Neural progenitor cell (in vitro differentiated cells): ENCODE data around the gene BRD1. TPM values are rescaled to one million over a fixed set of nuclear protein-coding genes. Genes with fewer than 3 reads are reported as not detected.

ENCODE experiments used
- DNase-seq: peaks from one replicate; pipeline ENCODE4 v3.0.0-alpha.2; 2016; ENCODE audit warnings: low spot score
- H2AFZ ChIP-seq: fragments of 200-600 bp; sonication (generic); replicated peaks from 2 replicates; pipeline ENCODE4 v1.6.1; 2016; ENCODE audit warnings: antibody characterized with exemption
- H3F3A ChIP-seq: fragments of 200-600 bp; sonication (generic); 2 replicates; pipeline ENCODE4 v1.6.1; 2016; ENCODE audit warnings: antibody characterized with exemption, low read depth
- H3K27ac ChIP-seq: fragments of 200-600 bp; sonication (generic); 2 replicates; pipeline ENCODE4 v1.5.1; 2016; ENCODE audit warnings: mild to moderate bottlenecking
- H3K27me3 ChIP-seq: fragments of 200-600 bp; sonication (generic); 2 replicates; pipeline ENCODE4 v1.6.1; 2016; ENCODE audit warnings: mild to moderate bottlenecking, moderate library complexity
- H3K36me3 ChIP-seq: fragments of 200-600 bp; sonication (generic); 2 replicates; pipeline ENCODE4 v1.5.1; 2016
- H3K4me1 ChIP-seq: fragments of 200-600 bp; sonication (generic); 2 replicates; pipeline ENCODE4 v1.6.1; 2016; ENCODE audit warnings: mixed run types
- H3K4me2 ChIP-seq: fragments of 200-600 bp; sonication (generic); 2 replicates; pipeline ENCODE4 v1.6.1; 2016
- H3K4me3 ChIP-seq: fragments of 200-600 bp; sonication (generic); 2 replicates; pipeline ENCODE4 v1.5.1; 2016
- H3K79me2 ChIP-seq: fragments of 200-600 bp; sonication (generic); 2 replicates; pipeline ENCODE4 v1.6.1; 2016; ENCODE audit warnings: low read depth
- H3K9ac ChIP-seq: fragments of 200-600 bp; sonication (generic); 2 replicates; pipeline ENCODE4 v1.6.1; 2016
- H3K9me3 ChIP-seq: fragments of 200-600 bp; sonication (generic); 2 replicates; pipeline ENCODE4 v1.5.1; 2016; ENCODE audit warnings: low read depth
- H4K20me1 ChIP-seq: fragments of 200-600 bp; sonication (generic); 2 replicates; pipeline ENCODE4 v1.6.1; 2016; ENCODE audit warnings: low read depth
- H3K27ac Mint-ChIP-seq: 3 replicates; pipeline ENCODE4 v1.8.0; 2021; ENCODE audit warnings: mixed read lengths
- H3K27me3 Mint-ChIP-seq: 2 replicates; pipeline ENCODE4 v1.8.0; 2022; ENCODE audit warnings: low read depth, mild to moderate bottlenecking, inconsistent platforms, moderate library complexity, mixed read lengths; ENCODE audit not compliant: insufficient read depth
- H3K36me3 Mint-ChIP-seq: 3 replicates; pipeline ENCODE4 v1.8.0; 2021; ENCODE audit warnings: mixed read lengths
- H3K4me1 Mint-ChIP-seq: 3 replicates; pipeline ENCODE4 v1.8.0; 2021; ENCODE audit warnings: mixed read lengths
- H3K4me3 Mint-ChIP-seq: 3 replicates; pipeline ENCODE4 v1.8.0; 2021; ENCODE audit warnings: mild to moderate bottlenecking, moderate library complexity, mixed read lengths
- H3K9me3 Mint-ChIP-seq: 3 replicates; pipeline ENCODE4 v1.8.0; 2020; ENCODE audit warnings: mixed read lengths
- CTCF ChIP-seq: fragments of 200-600 bp; sonication (generic); IDR thresholded peaks from 2 replicates; pipeline ENCODE4 v1.5.1; 2017; ENCODE audit warnings: antibody characterized with exemption, mild to moderate bottlenecking
- EZH2 ChIP-seq: fragments of 200-600 bp; sonication (generic); IDR thresholded peaks from 2 replicates; pipeline ENCODE4 v1.6.1; 2017; ENCODE audit warnings: antibody characterized with exemption, mild to moderate bottlenecking, moderate library complexity
- EZH2phosphoT487 ChIP-seq: fragments of 200-600 bp; sonication (generic); IDR thresholded peaks from 2 replicates; pipeline ENCODE4 v1.6.1; 2017; ENCODE audit warnings: antibody characterized with exemption
- total RNA-seq: library from RNA; depleted of rRNA; stranded (reverse); fragments of >200 nt; gene quantifications from 2 replicates; pipeline ENCODE4 v1.2.3, GENCODE V29; 2015; ENCODE audit warnings: low replicate concordance

The BRD1 gene
- total RNA-seq, 1 donor from 2014 or later, result 31.2 TPM

- peaks cover 17% of the 10 kb centered on the region for H3K36me3 Mint-ChIP-seq
- Histone ChIP-seq H3K4me3 (no peak overlapping the region), H3K9me3 (no peaks in the 10 kb centered on the region), H3F3A (peaks cover 9% of the 10 kb centered on the region), H3K36me3 (no peaks in the 10 kb centered on the region), H4K20me1 (peaks cover 72% of the 10 kb centered on the region), H3K27me3 (no peaks in the 10 kb centered on the region), H3K9ac (no peak overlapping the region), H3K4me1 (no peaks in the 10 kb centered on the region), H2AFZ (no peak overlapping the region), H3K27ac (no peak overlapping the region), H3K4me2 (no peak overlapping the region), H3K79me2 (peaks cover 32% of the 10 kb centered on the region)
- no peaks in the 10 kb centered on the region for H3K9me3 Mint-ChIP-seq
- H3K4me1 Mint-ChIP-seq, result peaks cover 10% of the 10 kb centered on the region
- DNase-seq, result no peak
- peaks cover 7% of the 10 kb centered on the region for H3K27me3 Mint-ChIP-seq
- H3K27ac Mint-ChIP-seq, result no peak overlapping the region
- no peak overlapping the region for H3K4me3 Mint-ChIP-seq
- TF ChIP-seq CTCF, result no peak
- TF ChIP-seq EZH2, result no peak
- TF ChIP-seq EZH2phosphoT487, result no peak
Observed at GRCh38 chr22:49776891-49777290, 50.8 kb downstream of the BRD1 start.

GRCh38 chr22:49775867-49776511 is 51.7 kb downstream of the BRD1 start:
- Histone ChIP-seq H3K4me3 (no peak overlapping the region), H3K4me1 (no peaks in the 10 kb centered on the region), H4K20me1 (peaks cover 63% of the 10 kb centered on the region), H2AFZ (no peak overlapping the region), H3K27ac (no peak overlapping the region), H3F3A (peaks cover 9% of the 10 kb centered on the region), H3K36me3 (no peaks in the 10 kb centered on the region), H3K4me2 (no peak overlapping the region), H3K27me3 (no peaks in the 10 kb centered on the region), H3K9ac (no peak overlapping the region), H3K79me2 (peaks cover 23% of the 10 kb centered on the region), H3K9me3 (no peaks in the 10 kb centered on the region)
- DNase-seq, result no peak
- Mint-ChIP-seq H3K4me1 (peaks cover 10% of the 10 kb centered on the region), H3K27me3 (peaks cover 7% of the 10 kb centered on the region), H3K9me3 (no peaks in the 10 kb centered on the region), H3K4me3 (no peak overlapping the region), H3K36me3 (peaks cover 17% of the 10 kb centered on the region), H3K27ac (no peak overlapping the region)
- TF ChIP-seq EZH2phosphoT487 (no peak), CTCF (no peak), EZH2 (no peak)

GRCh38 chr22:49775191-49775866 is 52.3 kb downstream of the BRD1 start:
- Histone ChIP-seq H3K4me2 (no peak overlapping the region), H2AFZ (no peak overlapping the region), H3F3A (peaks cover 9% of the 10 kb centered on the region), H3K9me3 (no peaks in the 10 kb centered on the region), H4K20me1 (peaks cover 56% of the 10 kb centered on the region), H3K9ac (no peak overlapping the region), H3K4me3 (no peak overlapping the region), H3K4me1 (no peaks in the 10 kb centered on the region), H3K27me3 (no peaks in the 10 kb centered on the region), H3K27ac (no peak overlapping the region), H3K36me3 (no peaks in the 10 kb centered on the region), H3K79me2 (peaks cover 16% of the 10 kb centered on the region)
- peaks cover 13% of the 10 kb centered on the region for H3K27me3 Mint-ChIP-seq
- H3K27ac Mint-ChIP-seq, result no peak overlapping the region
- H3K9me3 Mint-ChIP-seq, result no peaks in the 10 kb centered on the region
- H3K4me1 Mint-ChIP-seq, result peaks cover 10% of the 10 kb centered on the region
- H3K4me3 Mint-ChIP-seq, result no peak overlapping the region
- no peak for TF ChIP-seq EZH2
- no peak for TF ChIP-seq CTCF
- no peak for TF ChIP-seq EZH2phosphoT487
- peaks cover 17% of the 10 kb centered on the region for H3K36me3 Mint-ChIP-seq
- no peak for DNase-seq
